ENCODE measurements around the gene MSANTD3. TPM values are rescaled to one million over a fixed set of nuclear protein-coding genes. Genes with fewer than 3 reads are reported as not detected.

Gene MSANTD3
- total and polyA plus RNA-seq, 2 of the 4 experiments (the other 2 are of a cell fraction) = 45.5 to 55.9 TPM

GRCh38 chr9:100485196-100485595 lies 58.3 kb downstream of the MSANTD3 start:
- Histone ChIP-seq H3K4ac (ENCODE audit: low read depth, low read length) (no peak overlapping the region), H3K4me2 (ENCODE audit: low read depth, low read length) (no peak overlapping the region), H3K36me3 (ENCODE audit: control insufficient read depth, insufficient read depth, low read length) (no peaks in the 10 kb centered on the region), H2AK5ac (ENCODE audit: low read depth, low read length) (no peak overlapping the region), H2BK15ac (ENCODE audit: low read depth, low read length) (no peak overlapping the region), H2AFZ (replicated peaks; ENCODE audit: low read length, poor library complexity) (no peak overlapping the region), H4K8ac (ENCODE audit: low read depth in 2 of 2, low read length in 2 of 2) (no peak overlapping the region), H4K20me1 (ENCODE audit: insufficient read depth, low read length) (no peaks in the 10 kb centered on the region), H3K27me3 (ENCODE audit: control insufficient read depth, insufficient read depth, low read length) (no peaks in the 10 kb centered on the region), H2AK9ac (replicated peaks; ENCODE audit: low read depth, low read length, poor library complexity) (no peak overlapping the region), H2BK20ac (ENCODE audit: low read depth, low read length) (no peak overlapping the region), H3K23ac (ENCODE audit: low read depth, low read length) (no peak overlapping the region), H3K27ac (ENCODE audit: insufficient read depth, low read length) (no peak overlapping the region), H3K4me3 (ENCODE audit: insufficient read depth, low read depth, low read length) (no peak overlapping the region), H3K9me1 (ENCODE audit: insufficient read depth, low read length) (no peaks in the 10 kb centered on the region), H4K5ac (ENCODE audit: low read depth, low read length) (no peak overlapping the region), H3K4me1 (ENCODE audit: control insufficient read depth, insufficient read depth, low read length) (no peaks in the 10 kb centered on the region; the same call in 1 of the 2 replicates), H3K9ac (ENCODE audit: low read depth, low read length) (no peak overlapping the region), H3K9me3 (ENCODE audit: control insufficient read depth, insufficient read depth, low read length) (no peaks in the 10 kb centered on the region), H3K18ac (ENCODE audit: low read depth, low read length) (no peak overlapping the region), H2BK120ac (ENCODE audit: low read depth, low read length) (no peak overlapping the region), H3K79me1 (ENCODE audit: low read depth in 1 of 2, low read length in 2 of 2) (peaks cover 8 to 17% of the 10 kb centered on the region in 2 experiments; a peak in 3 of 4 replicates), H2BK5ac (ENCODE audit: low read depth, low read length, poor library complexity, severe bottlenecking) (no peak overlapping the region), H3K14ac (replicated peaks; ENCODE audit: low read depth, low read length) (no peak overlapping the region), H3K56ac (ENCODE audit: extremely low read depth, insufficient read depth, low read length) (no peak overlapping the region), H4K91ac (ENCODE audit: insufficient read depth, low read depth, low read length) (no peak overlapping the region)
- dilution Hi-C loops (cut with HindIII; ENCODE audit: low sequenced_read_pairs, unreplicated experiment) = no loop called here
- WGBS, 2 experiments (ENCODE audit: extremely low coverage in 2 of 2, insufficient read length in 1 of 2) = no CpG with 5 or more reads among the region's 1 CpG
- ChIA-PET CTCF (interaction anchor here (0.6 to 0.9 kb wide), 2 partner anchors 16 to 104 kb away, joined by 3 read pairs; no protein-coding TSS in a partner anchor), POLR2A (ENCODE audit: unreplicated experiment) (no interaction called here)
- ATAC-seq (ENCODE audit: low read depth) (no peak), DNase-seq (no peak)
- intact Hi-C loops (cut with micrococcal nuclease) = no loop called here
- TF ChIP-seq BHLHE40 (IDR thresholded peaks at IDR 0.05; ENCODE audit: low read depth, low read length) = no peak
- no TSS peak for BruUV-seq (replicated peaks)
- in situ Hi-C loops (cut with MboI; ENCODE audit: low sequenced_read_pairs) = no loop called here
